ENCODE data around the gene RNF157.
A peak's percentile ranks its signal among the peaks of the same experiment; 100 is the strongest.

The RNF157 gene

DNA sequence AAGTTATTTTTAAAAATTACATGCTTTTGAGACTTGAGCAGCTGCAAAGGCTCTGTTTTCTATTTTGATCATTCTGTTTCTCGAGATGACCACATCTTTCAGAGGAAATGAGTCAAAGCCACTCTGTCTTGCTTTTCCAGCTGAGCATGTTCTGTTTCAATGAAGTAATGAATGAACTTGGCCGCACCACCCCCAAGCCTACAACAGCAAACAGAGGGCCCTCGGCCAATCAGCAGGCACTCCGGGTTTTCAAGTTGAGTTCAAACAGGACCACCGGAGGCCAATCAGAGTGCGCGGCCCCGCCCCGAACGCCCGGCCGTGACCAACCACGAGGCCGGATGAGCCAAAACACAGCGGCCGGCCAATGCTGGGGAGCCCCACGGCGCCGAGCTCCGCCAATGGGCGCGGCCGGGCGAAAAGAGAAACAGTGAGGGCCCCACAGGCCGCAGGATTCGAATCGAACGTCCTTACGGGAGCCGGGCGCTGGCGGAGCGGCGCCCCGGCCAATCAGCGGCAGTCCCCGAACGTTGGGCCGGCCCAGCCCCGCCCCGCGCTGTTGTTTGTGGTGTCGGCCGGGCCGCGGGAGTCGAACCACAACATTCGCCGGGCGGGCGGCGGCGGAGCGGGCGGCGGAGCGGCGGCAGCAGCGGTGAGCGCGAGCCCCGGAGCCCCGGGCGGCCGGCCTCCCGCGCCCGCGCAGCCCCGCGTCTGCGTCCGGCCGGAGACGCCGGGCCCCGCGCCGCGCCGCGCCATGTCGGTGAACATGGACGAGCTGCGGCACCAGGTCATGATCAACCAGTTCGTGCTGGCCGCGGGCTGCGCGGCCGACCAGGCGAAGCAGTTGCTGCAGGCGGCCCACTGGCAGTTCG, 24.7 kb upstream of the RNF157 start, which contains the start of gene UBALD2:
Gene UBALD2, plus strand, starts transcription at position 594 of the 869 bp plus-strand sequence. Its CDS starts 158 bp downstream, at position 752.
- H3F3A ChIP-seq (ENCODE audit: control insufficient read depth, insufficient read depth): peaks cover 33% of the 10 kb centered on the region
- peaks cover 83% of the 10 kb centered on the region for H3K4me1 ChIP-seq (ENCODE audit: control insufficient read depth, low read length)
- H3K27ac ChIP-seq (ENCODE audit: low read depth, low read length): peak within 1 kb of the TSS; percentile 91
- no peaks in the 10 kb centered on the region for H3K9me2 ChIP-seq (replicated peaks; ENCODE audit: control insufficient read depth, low read length)
- no peaks in the 10 kb centered on the region for H4K20me1 ChIP-seq (ENCODE audit: control insufficient read depth, insufficient read depth, low read depth, low read length)
- peaks cover 39% of the 10 kb centered on the region for H3K36me3 ChIP-seq (ENCODE audit: control insufficient read depth, low read length)
- no peaks in the 10 kb centered on the region for H3K9me3 ChIP-seq (ENCODE audit: control insufficient read depth, insufficient read depth, low read length)
- TF ChIP-seq EZH2phosphoT487 (IDR thresholded peaks at IDR 0.05; ENCODE audit: borderline replicate concordance, low read length) (no peak), CTCF (IDR thresholded peaks at IDR 0.05; ENCODE audit: low read depth, low read length, poor library complexity, severe bottlenecking) (no peak)
- H3K27me3 ChIP-seq (ENCODE audit: control insufficient read depth, low read length): no peaks in the 10 kb centered on the region
- peaks cover 45% of the 10 kb centered on the region for H3K79me2 ChIP-seq (ENCODE audit: control insufficient read depth, low read length)
- peak within 1 kb of the TSS; percentile 81 for H3K4me2 ChIP-seq (ENCODE audit: low read length)
- H3K4me3 ChIP-seq (ENCODE audit: low read length): peak within 1 kb of the TSS; percentile 88

DNA sequence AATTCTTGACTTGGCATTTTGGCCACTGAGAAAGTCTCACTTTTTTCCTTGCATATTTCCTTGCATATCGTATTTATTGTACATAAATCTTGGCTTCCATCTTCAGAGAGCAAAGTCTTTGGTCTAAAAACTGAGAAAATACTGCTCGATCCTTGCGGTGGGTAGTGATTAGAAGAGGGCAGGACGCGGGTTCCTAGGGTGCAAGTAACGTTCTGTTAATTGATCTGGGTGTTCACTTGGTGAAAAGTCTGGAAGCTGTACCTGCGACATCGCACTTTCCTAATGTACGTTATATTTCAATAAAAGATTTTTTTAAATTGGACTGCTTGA, 24.1 kb upstream of the RNF157 start:
- peaks cover 34% of the 10 kb centered on the region for H3F3A ChIP-seq (ENCODE audit: control insufficient read depth, insufficient read depth)
- H3K9me2 ChIP-seq (replicated peaks; ENCODE audit: control insufficient read depth, low read length): no peaks in the 10 kb centered on the region
- TF ChIP-seq EZH2phosphoT487 (IDR thresholded peaks at IDR 0.05; ENCODE audit: borderline replicate concordance, low read length) (no peak), CTCF (IDR thresholded peaks at IDR 0.05; ENCODE audit: low read depth, low read length, poor library complexity, severe bottlenecking) (no peak)
- no peaks in the 10 kb centered on the region for H4K20me1 ChIP-seq (ENCODE audit: control insufficient read depth, insufficient read depth, low read depth, low read length)
- peak overlapping the region; percentile 62 for H3K4me3 ChIP-seq (ENCODE audit: low read length)
- peak overlapping the region; percentile 77 for H3K27ac ChIP-seq (ENCODE audit: low read depth, low read length)
- no peaks in the 10 kb centered on the region for H3K9me3 ChIP-seq (ENCODE audit: control insufficient read depth, insufficient read depth, low read length)
- peaks cover 39% of the 10 kb centered on the region for H3K79me2 ChIP-seq (ENCODE audit: control insufficient read depth, low read length)
- no peaks in the 10 kb centered on the region for H3K27me3 ChIP-seq (ENCODE audit: control insufficient read depth, low read length)
- peak overlapping the region; percentile 67 for H3K4me2 ChIP-seq (ENCODE audit: low read length)
- peaks cover 33% of the 10 kb centered on the region for H3K36me3 ChIP-seq (ENCODE audit: control insufficient read depth, low read length)
- H3K4me1 ChIP-seq (ENCODE audit: control insufficient read depth, low read length): peaks cover 83% of the 10 kb centered on the region

- no peaks in the 10 kb centered on the region for H4K20me1 ChIP-seq (ENCODE audit: control insufficient read depth, insufficient read depth, low read depth, low read length)
- H3K27ac ChIP-seq (ENCODE audit: low read depth, low read length): peak overlapping the region; percentile 77
- peaks cover 83% of the 10 kb centered on the region for H3K4me1 ChIP-seq (ENCODE audit: control insufficient read depth, low read length)
- TF ChIP-seq CTCF (IDR thresholded peaks at IDR 0.05; ENCODE audit: low read depth, low read length, poor library complexity, severe bottlenecking) (no peak), EZH2phosphoT487 (IDR thresholded peaks at IDR 0.05; ENCODE audit: borderline replicate concordance, low read length) (no peak)
- H3K36me3 ChIP-seq (ENCODE audit: control insufficient read depth, low read length): peaks cover 29% of the 10 kb centered on the region
- peaks cover 31% of the 10 kb centered on the region for H3F3A ChIP-seq (ENCODE audit: control insufficient read depth, insufficient read depth)
- H3K9me2 ChIP-seq (replicated peaks; ENCODE audit: control insufficient read depth, low read length): no peaks in the 10 kb centered on the region
- peak overlapping the region; percentile 67 for H3K4me2 ChIP-seq (ENCODE audit: low read length)
- H3K27me3 ChIP-seq (ENCODE audit: control insufficient read depth, low read length): no peaks in the 10 kb centered on the region
- peaks cover 34% of the 10 kb centered on the region for H3K79me2 ChIP-seq (ENCODE audit: control insufficient read depth, low read length)
- peak overlapping the region; percentile 62 for H3K4me3 ChIP-seq (ENCODE audit: low read length)
- H3K9me3 ChIP-seq (ENCODE audit: control insufficient read depth, insufficient read depth, low read length): no peaks in the 10 kb centered on the region
These were observed 23.6 kb upstream of the RNF157 start for GRCh38 chr17:76263896-76264295.

All from DOHH2 (cell line).